Measurements from ENCODE around the gene AFF3. TPM values are rescaled to one million over a fixed set of nuclear protein-coding genes. Genes with fewer than 3 reads are reported as not detected.

Gene AFF3
- total and polyA plus RNA-seq, 2 of the 8 experiments (the other 6 are each of a cell fraction or from before 2014, with no cell fraction given) = 0.27 to 3.0 TPM

- ChIA-PET CTCF (ENCODE audit: partially characterized antibody) (interaction anchor here (0.6 kb wide), 1 partner anchor 15 kb away, joined by 3 read pairs; no protein-coding TSS in a partner anchor), POLR2A (ENCODE audit: partially characterized antibody) (no interaction called here)
- no peaks in the 10 kb centered on the region for H3K36me3 ChIP-seq (ENCODE audit: control insufficient read depth in 2 of 4, insufficient read depth in 4 of 4, low read length in 3 of 4)
- no peak overlapping the region for H3K23ac ChIP-seq (ENCODE audit: insufficient read length)
- no peaks in the 10 kb centered on the region for H3K4me1 ChIP-seq (replicated peaks in 1 of 4; ENCODE audit: control insufficient read depth in 3 of 4, insufficient read depth in 4 of 4, low read length in 3 of 4)
- peaks cover 0 to 10% of the 10 kb centered on the region in 2 experiments for H4K20me1 ChIP-seq (replicated peaks in 1 of 2; ENCODE audit: control insufficient read depth in 1 of 2, insufficient read depth in 2 of 2, low read length in 2 of 2)
- no peak overlapping the region for H3K4me2 ChIP-seq (ENCODE audit: insufficient read depth in 1 of 2, low read depth in 2 of 2, low read length in 2 of 2)
- no peaks in the 10 kb centered on the region for H3K27me3 ChIP-seq (replicated peaks in 1 of 4; ENCODE audit: control insufficient read depth in 3 of 4, extremely low read depth in 1 of 4, insufficient read depth in 3 of 4, low read length in 3 of 4)
- H3K27ac ChIP-seq (ENCODE audit: low read depth, low read length) = no peak overlapping the region
- TF ChIP-seq SP1 (IDR thresholded peaks at IDR 0.05; ENCODE audit: low read depth, low read length) = no peak
- H3K4me3 ChIP-seq (ENCODE audit: extremely low read depth in 1 of 4, insufficient read depth in 2 of 4, low read depth in 3 of 4, low read length in 4 of 4) = no peak overlapping the region
- H3K23me2 ChIP-seq (ENCODE audit: low read depth, low read length) = peaks cover 14% of the 10 kb centered on the region; the same call in 1 of the 2 replicates
- no peaks in the 10 kb centered on the region for H3K79me1 ChIP-seq (ENCODE audit: low read depth, low read length)
- H2BK12ac ChIP-seq (ENCODE audit: low read depth, low read length) = no peak overlapping the region
- H2BK15ac ChIP-seq (ENCODE audit: low read length) = no peak overlapping the region
- no peak overlapping the region for H2BK5ac ChIP-seq (ENCODE audit: low read depth, low read length)
- H2BK20ac ChIP-seq (ENCODE audit: low read length) = no peak overlapping the region
- no peaks in the 10 kb centered on the region; a peak in 1 of 4 replicates for H3K9me3 ChIP-seq (ENCODE audit: insufficient read depth in 2 of 2, low read depth in 1 of 2, low read length in 1 of 2)
- no peak overlapping the region for H4K8ac ChIP-seq (ENCODE audit: extremely low read depth, insufficient read depth, low read length)
- H4K5ac ChIP-seq (ENCODE audit: insufficient read length, low read depth, low read length) = no peak overlapping the region
- no peak overlapping the region for H3K9ac ChIP-seq (replicated peaks in 1 of 4; ENCODE audit: extremely low read depth in 1 of 4, low read depth in 3 of 4, low read length in 3 of 4)
- no peak overlapping the region for H3K56ac ChIP-seq (replicated peaks; ENCODE audit: insufficient read length, low read depth, low read length)
- H2AK5ac ChIP-seq (ENCODE audit: low read depth, low read length) = no peak overlapping the region
- WGBS, 2 experiments (ENCODE audit: extremely low coverage in 1 of 2, insufficient coverage in 1 of 2, insufficient read length in 1 of 2, insufficient replicate concordance in 2 of 2, low coverage in 1 of 2, low lambda C conversion rate in 2 of 2, missing lambda C conversion rate in 1 of 2) = 94% methylated on average over 9 of the region's 9 CpGs; no CpG with 5 or more reads in 1 of the 2 experiments
- no peak overlapping the region for H2AFZ ChIP-seq (ENCODE audit: low read length)
- FAIRE-seq (no peak), DNase-seq (ENCODE audit: low read depth in 1 of 2, low spot score in 2 of 2) (no peak)
- H4K91ac ChIP-seq (replicated peaks; ENCODE audit: insufficient read length, low read length) = no peak overlapping the region
- H2BK120ac ChIP-seq (replicated peaks; ENCODE audit: low read depth, low read length) = no peak overlapping the region
- no peak overlapping the region for H3K18ac ChIP-seq (ENCODE audit: extremely low read depth, low read length)
- no peak overlapping the region for H3K14ac ChIP-seq (ENCODE audit: insufficient read length)
- no peaks in the 10 kb centered on the region for H3K79me2 ChIP-seq (ENCODE audit: control insufficient read depth in 1 of 2, insufficient read depth in 2 of 2, low read length in 2 of 2)
- H3K4ac ChIP-seq (replicated peaks; ENCODE audit: insufficient read length, low read depth, low read length) = no peak overlapping the region
Measured at GRCh38 chr2:100018341-100019193, 123.8 kb downstream of the AFF3 start.
